Right cardiac atrium (tissue), 5 donors: ENCODE data around the gene LYPD4. TPM values are rescaled to one million over a fixed set of nuclear protein-coding genes. Genes with fewer than 3 reads are reported as not detected.
"Not testable (repeated sequence)": the region's sequence is repeated elsewhere in the genome, so short reads cannot be mapped to it uniquely, and the experiment has no call there.

Source experiments
- ATAC-seq, 2 donors: fragments of 200-7000 bp; cut with Tn5 transposase; one replicate each; pipeline versions ENCODE4 v1.8.0 to v1.9.1; 2020; ENCODE audit warnings: moderate library complexity in 2 of 2, mild to moderate bottlenecking in 1 of 2
- DNase-seq, 3 donors: peaks; one replicate each; pipeline ENCODE4 v3.0.0-alpha.2; 2020
- H3K27ac ChIP-seq: one replicate; pipeline ENCODE4 v1.5.1; 2013; ENCODE audit warnings: mild to moderate bottlenecking, low read length, control low read depth, moderate library complexity
- H3K27me3 ChIP-seq: one replicate; pipeline ENCODE4 v1.6.1; 2013; ENCODE audit not compliant: control insufficient read depth, insufficient read depth
- H3K4me1 ChIP-seq: one replicate; pipeline ENCODE4 v1.6.1; 2013; ENCODE audit warnings: low read length; ENCODE audit not compliant: control insufficient read depth, insufficient read depth
- H3K4me3 ChIP-seq: one replicate; pipeline ENCODE4 v1.5.1; 2013; ENCODE audit warnings: low read length, control low read depth
- H3K9me3 ChIP-seq: one replicate; pipeline ENCODE4 v1.6.1; 2013; ENCODE audit warnings: low read length; ENCODE audit not compliant: control insufficient read depth
- WGBS: extraction: QIAGEN DNeasy Blood & Tissue Kit; methylation state at CpG from one replicate; pipeline ENCODE4 v1.1.7; 2013; 5-methylcytosine and 5-hydroxymethylcytosine counted together
- intact Hi-C, 4 donors: fragments of 100-400 bp; cut with DNase I; formaldehyde crosslinking; loops; one replicate each; pipeline versions ENCODE4 v1.11.0 to v1.14.0; 2022 to 2023
- polyA plus RNA-seq: library from polyadenylated mRNA; stranded (reverse); fragments of 200-250 nt; gene quantifications from one replicate; pipeline ENCODE4 v1.2.3, GENCODE V29; 2013
- total RNA-seq, 4 donors: library from RNA; stranded (reverse); fragmentation: NEBNext Ultra II Directional; extraction: Animal tissue kit (Norgen Biotek cat#: 25700); gene quantifications; one replicate each; pipeline ENCODE4 v1.2.1, GENCODE V29; 2021
- donor health status: healthy with polysubstance abuse.
- donor health status: DM: no; HTN: yes; CAD: no.
- donor health status: DM: no; HTN: no; CAD: no.
- donor health status: DM: no; HTN: yes; CAD: no; lungs with severe emphysema.
- donor health status: DM: yes; HTN: yes; CAD: no.

The LYPD4 gene
- total and polyA plus RNA-seq, 5 donors, result not detected

DNA sequence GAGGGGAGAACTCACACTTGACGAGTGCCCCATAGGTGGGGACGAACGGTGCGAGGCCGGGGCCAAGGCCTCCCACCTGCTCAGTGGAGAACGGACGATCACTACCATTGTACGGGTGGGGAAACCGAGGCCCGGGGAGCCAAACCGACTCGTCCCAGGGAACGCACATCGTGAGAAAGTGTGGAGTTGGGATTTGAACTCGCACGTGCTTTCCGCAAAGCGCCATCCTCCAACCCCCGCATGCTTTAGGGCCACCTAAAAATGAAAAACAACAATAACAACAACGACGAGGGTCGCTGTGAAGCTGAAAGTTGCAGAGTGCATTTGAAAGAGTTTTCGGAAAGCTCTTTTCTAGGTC, 39.0 kb upstream of the LYPD4 start:
- Histone ChIP-seq H3K27ac (peak overlapping the region; percentile 46), H3K27me3 (no peaks in the 10 kb centered on the region), H3K9me3 (no peaks in the 10 kb centered on the region), H3K4me1 (no peaks in the 10 kb centered on the region), H3K4me3 (peak overlapping the region; percentile 85)
- peak in 1 of 3 donors; percentile 59 for DNase-seq
- ATAC-seq, result peak in 1 of 2 donors; percentile 0
- intact Hi-C loops, result loop anchor here in 1 of 4 donors (10.0 kb wide), 1 partner anchor 51 kb away; no protein-coding TSS in a partner anchor
- WGBS, result 2% methylated on average over 23 of the region's 23 CpGs

DNA sequence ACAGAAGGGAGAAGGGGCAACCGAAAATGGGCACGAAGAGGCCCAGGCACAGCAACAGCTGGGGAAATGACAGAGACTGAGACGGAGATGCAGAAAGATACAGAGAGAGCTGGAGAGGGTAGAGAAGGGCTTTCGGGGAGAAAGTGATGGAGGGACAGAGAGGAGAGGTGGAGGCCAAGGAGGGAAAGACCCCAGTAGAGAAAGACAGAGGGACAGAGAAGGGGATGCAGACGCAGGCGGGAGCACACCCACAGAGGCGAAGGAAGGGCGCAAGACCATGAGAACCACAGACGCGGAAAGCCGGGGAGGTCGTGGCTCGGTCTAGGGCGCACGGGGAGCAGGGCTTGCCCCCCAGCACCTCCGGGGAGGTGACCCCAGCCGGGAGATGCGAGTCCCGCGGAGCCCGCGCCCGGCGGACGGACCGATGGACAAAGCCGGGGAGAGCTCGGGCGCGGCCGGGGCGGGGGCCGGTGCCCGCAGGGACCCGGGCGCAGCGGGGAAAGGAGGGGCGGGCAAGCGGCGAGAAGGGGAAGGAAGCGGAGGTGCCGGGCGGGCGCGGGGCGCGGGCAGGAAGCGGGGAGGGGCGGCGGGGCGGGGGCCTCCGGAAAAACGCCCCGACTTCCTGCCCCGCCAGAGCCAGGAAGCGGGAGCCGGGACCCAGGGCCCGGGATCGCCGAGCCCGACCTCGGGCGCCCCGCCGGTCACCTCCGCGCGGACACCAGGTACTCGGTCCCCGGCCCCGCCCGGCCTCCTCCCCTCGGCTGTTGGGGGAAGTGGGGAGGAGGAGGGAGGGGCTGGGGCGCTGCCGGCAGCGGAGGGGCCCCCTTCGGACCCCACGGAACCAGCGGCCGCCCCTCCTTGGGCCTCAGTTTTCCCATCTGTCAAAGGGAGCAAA, 38.3 kb upstream of the LYPD4 start, which contains the start of gene ARHGEF1:
ARHGEF1 (plus strand) TSS at position 617 of the 895 bp plus-strand sequence. CDS start 4,899 bp downstream, outside the sequence.
- ATAC-seq (peak; percentile 34 to 61), DNase-seq (peak; percentile 78 to 91 (median 90))
- H3K27ac ChIP-seq, result peak within 1 kb of the TSS; percentile 55
- 1% methylated on average over 79 of the region's 80 CpGs for WGBS
- H3K4me3 ChIP-seq, result peak within 1 kb of the TSS; percentile 85
- H3K27me3 ChIP-seq, result no peaks in the 10 kb centered on the region
- no peaks in the 10 kb centered on the region for H3K9me3 ChIP-seq
- no peaks in the 10 kb centered on the region for H3K4me1 ChIP-seq
- intact Hi-C loops, result loop anchor here in 1 of 4 donors (10.0 kb wide), 1 partner anchor 52 kb away; no protein-coding TSS in a partner anchor

DNA sequence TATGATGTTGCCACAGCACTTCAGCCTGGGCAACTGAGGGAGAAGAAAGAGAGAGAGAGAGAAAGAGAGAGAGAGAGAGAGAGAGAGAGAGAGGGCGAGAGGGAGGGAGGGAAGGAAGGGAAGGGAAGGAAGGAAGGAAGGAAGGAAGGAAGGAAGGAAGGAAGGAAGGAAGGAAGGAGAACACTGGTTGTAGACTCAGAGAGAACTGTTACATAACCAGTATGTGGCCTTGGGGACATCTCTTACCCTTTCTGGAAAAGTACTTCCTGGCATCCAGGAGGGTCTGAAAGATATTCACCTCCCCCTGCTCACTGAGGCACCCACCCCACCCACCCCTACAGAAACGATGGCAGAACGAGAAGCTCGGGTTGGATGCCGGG, 35.8 kb upstream of the LYPD4 start:
- Histone ChIP-seq H3K27me3 (no peaks in the 10 kb centered on the region), H3K4me1 (no peaks in the 10 kb centered on the region), H3K27ac (no peak overlapping the region), H3K9me3 (no peaks in the 10 kb centered on the region), H3K4me3 (no peak overlapping the region)
- intact Hi-C loops, result loop anchor here in 1 of 4 donors (10.0 kb wide), 1 partner anchor 54 kb away; no protein-coding TSS in a partner anchor
- 68% methylated on average over 5 of the region's 5 CpGs for WGBS
- no peak for DNase-seq
- ATAC-seq, result no peak

DNA sequence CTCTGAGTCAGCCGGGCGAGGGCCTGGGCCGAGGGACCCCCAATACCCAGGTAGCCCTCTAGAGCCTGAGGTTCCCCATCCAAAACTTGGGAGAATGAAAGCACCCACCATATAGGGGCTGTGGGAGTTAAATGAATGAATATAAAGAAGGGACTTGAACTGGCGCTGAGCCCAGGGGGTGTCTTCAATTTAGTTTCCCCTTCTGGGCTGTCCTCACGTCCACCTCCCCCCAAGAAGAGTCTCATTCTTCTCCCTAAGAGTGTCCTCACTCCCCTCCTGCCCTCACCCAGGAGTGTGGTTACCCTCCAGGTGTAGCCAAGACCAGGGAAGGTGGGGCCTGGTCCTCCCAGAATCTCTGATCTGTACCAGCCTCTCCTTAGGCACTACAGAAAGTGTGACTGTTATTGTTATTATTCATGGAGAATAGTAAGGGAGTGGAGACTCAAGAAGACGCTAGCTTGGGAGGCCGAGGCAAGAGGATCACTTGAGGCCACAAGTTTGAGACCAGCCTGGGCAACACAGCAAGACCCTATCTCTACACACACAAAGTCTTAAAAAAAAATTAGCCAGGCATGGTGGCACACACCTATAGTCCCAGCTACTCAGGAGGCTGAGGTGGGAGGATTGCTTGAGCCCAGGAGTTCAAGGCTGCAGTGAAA, 35.3 kb upstream of the LYPD4 start:
- WGBS, result 78% methylated on average over 7 of the region's 7 CpGs
- H3K4me1 ChIP-seq, result no peaks in the 10 kb centered on the region
- H3K27me3 ChIP-seq, result no peaks in the 10 kb centered on the region
- H3K4me3 ChIP-seq, result no peak overlapping the region
- ATAC-seq (no peak), DNase-seq (peak in 1 of 3 donors; percentile 3)
- no peaks in the 10 kb centered on the region for H3K9me3 ChIP-seq
- H3K27ac ChIP-seq, result no peak overlapping the region
- intact Hi-C loops, result loop anchor here in 2 of 4 donors (5.0 to 10.0 kb wide), 2 partner anchors 55 to 68 kb away; no protein-coding TSS in a partner anchor

DNA sequence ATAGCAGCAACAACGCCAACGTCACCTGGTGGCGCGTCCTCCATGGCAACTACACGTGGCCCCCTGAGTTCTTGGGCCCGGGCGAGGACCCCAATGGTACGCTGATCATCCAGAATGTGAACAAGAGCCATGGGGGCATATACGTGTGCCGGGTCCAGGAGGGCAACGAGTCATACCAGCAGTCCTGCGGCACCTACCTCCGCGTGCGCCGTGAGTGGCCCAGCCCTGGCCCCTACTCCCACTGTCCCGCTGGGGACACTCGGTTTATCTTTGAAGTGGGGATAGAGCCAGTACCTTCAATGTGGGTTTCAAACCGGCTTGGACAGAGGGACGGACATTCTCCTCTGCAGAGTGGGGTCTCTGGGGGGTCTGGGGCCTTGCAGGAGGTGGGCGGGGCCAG, 34.6 kb upstream of the LYPD4 start:
- Histone ChIP-seq H3K4me1 (no peaks in the 10 kb centered on the region), H3K4me3 (no peak overlapping the region), H3K27me3 (no peaks in the 10 kb centered on the region), H3K9me3 (no peaks in the 10 kb centered on the region), H3K27ac (no peak overlapping the region)
- 88% methylated on average over 21 of the region's 21 CpGs for WGBS
- DNase-seq (peak in 1 of 3 donors; percentile 27), ATAC-seq (no peak)
- intact Hi-C loops, result loop anchor here in 1 of 4 donors (5.0 kb wide), 1 partner anchor 68 kb away; no protein-coding TSS in a partner anchor

DNA sequence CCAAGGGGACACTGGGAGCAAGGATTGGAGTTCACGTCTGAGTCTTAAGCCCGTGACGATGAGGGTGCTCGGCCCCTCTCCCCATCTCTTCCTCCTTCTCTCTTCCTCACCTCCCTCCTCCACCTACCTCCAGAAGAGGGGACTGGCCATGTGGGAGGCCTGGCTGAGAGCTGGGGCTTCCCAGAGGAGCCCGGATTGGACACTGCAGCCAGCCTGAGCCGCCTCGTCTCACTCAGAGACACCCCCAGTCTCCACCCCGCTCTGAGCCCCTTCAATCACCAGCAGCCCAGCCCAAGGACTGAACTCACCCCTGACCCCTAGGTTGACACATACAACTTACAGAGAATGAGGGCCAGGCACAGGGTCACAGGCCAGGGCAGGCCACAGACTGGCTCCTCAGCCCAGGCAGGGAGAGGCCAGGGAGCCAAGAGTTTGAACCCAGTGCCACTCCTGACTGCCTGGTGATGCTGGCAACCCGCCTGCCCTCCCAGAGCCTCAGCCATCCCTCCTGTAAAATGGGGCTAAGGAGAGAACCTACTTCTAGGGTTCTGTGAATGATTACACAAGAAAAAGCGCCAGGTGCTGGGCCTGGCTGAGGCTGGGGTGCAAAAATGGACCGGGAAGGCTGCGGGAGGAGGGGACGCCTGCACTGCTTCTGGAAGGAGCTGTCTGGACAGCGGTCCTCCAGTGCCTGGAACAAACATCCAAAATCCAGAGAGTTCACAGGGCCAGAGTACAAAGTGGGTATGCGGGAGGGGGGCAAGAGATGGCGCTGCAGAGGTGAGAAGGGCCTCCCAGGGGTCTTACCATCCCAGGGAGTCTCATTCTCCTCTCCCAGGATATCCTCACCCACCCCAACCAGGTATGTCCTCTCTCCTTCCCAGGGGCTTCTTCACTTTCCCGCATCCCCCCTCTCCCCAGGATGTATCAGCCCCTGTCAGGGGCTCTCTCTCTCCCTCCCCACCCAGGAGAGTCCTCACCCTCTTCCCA, 33.7 kb upstream of the LYPD4 start:
- DNase-seq (peak in 1 of 3 donors; percentile 18), ATAC-seq (no peak)
- Histone ChIP-seq H3K27me3 (no peaks in the 10 kb centered on the region), H3K4me3 (no peak overlapping the region), H3K27ac (no peak overlapping the region), H3K4me1 (no peaks in the 10 kb centered on the region), H3K9me3 (no peaks in the 10 kb centered on the region)
- 71% methylated on average over 17 of the region's 17 CpGs for WGBS
- intact Hi-C loops, result loop anchor here in 1 of 4 donors (5.0 kb wide), 1 partner anchor 69 kb away; no protein-coding TSS in a partner anchor

DNA sequence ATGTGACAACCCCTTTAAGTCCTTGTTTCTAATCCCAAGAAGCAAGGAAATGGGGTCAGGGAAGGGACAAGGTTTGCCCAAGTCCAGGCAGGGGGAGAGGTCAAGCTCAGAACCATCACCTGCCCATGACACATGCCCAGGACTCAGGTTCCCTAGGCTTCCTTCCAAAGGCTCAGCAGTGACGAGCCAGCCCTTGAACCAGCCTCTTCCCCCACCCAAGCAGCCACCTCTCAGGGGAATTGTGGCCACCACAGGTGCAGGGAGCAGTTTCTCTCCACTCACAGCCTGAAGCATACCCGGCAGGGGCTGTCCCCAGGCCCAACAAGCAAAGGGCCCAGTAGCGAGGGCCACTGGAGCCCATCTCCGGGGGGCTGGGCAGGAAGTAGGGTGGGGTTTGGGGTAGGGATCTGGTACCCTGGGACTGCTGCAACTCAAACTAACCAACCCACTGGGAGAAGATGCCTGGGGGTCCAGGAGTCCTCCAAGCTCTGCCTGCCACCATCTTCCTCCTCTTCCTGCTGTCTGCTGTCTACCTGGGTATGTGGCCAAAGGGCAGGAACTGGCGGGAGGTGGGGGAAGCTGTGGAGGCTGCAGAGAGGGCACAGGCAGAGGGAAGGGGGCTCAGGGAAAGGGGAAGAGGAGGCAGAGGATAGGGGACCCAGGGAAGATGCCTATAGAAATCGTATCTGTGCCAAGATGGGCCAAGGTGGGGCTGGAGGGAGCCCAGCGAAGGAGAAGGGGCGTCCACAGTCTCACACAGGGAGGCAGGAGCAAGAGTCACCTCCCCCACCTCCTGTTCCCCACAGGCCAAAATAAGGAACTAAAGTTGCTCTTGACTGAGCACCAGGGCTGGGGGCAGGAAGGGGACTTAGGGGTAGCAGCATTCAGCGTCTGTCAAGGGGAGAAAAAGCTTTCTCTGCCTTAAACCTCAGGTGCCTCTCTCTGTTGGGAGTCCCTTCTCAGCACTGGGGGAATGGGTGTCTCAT, 32.7 kb upstream of the LYPD4 start, which contains the start of gene CD79A:
CD79A (plus strand) TSS at position 433 of the 986 bp plus-strand sequence; CDS start at position 459, 26 bp downstream.
- H3K27me3 ChIP-seq, result no peaks in the 10 kb centered on the region
- H3K27ac ChIP-seq, result no peak within 1 kb of the TSS
- no peak within 1 kb of the TSS for H3K4me3 ChIP-seq
- H3K9me3 ChIP-seq, result no peaks in the 10 kb centered on the region
- ATAC-seq, result no peak
- DNase-seq, result peak in 1 of 3 donors; percentile 46
- no peaks in the 10 kb centered on the region for H3K4me1 ChIP-seq
- WGBS, result 58% methylated on average over 9 of the region's 9 CpGs
- intact Hi-C loops, result loop anchor here in 1 of 4 donors (5.0 kb wide), 1 partner anchor 70 kb away; no protein-coding TSS in a partner anchor

DNA sequence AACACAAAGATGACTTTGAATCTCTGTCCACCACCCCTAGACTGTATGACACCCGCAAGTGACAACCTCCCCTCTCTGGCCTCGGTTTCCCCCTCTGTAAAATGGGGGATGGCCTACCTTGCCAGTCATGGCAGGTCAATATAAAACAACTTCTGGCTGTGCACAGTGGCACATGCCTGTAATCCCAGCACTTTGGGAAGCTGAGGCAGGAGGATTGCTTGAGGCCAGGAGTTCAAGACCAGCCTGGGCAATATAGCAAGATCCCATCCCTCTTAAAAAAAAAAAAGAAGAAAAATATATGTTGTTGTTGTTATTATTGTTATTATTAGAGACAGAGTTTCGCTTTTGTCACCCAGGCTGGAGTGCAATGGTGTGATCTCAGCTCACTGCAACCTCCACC, 31.5 kb upstream of the LYPD4 start:
- not testable (repeated sequence) for H3K4me3 ChIP-seq, H3K27ac ChIP-seq, DNase-seq, ATAC-seq, H3K4me1 ChIP-seq, H3K27me3 ChIP-seq, H3K9me3 ChIP-seq
- 82% methylated on average over 3 of the region's 3 CpGs for WGBS
- intact Hi-C loops, result loop anchor here in 1 of 4 donors (5.0 kb wide), 1 partner anchor 71 kb away; no protein-coding TSS in a partner anchor
